Measurements from ENCODE around the gene TSPAN32.

DNA sequence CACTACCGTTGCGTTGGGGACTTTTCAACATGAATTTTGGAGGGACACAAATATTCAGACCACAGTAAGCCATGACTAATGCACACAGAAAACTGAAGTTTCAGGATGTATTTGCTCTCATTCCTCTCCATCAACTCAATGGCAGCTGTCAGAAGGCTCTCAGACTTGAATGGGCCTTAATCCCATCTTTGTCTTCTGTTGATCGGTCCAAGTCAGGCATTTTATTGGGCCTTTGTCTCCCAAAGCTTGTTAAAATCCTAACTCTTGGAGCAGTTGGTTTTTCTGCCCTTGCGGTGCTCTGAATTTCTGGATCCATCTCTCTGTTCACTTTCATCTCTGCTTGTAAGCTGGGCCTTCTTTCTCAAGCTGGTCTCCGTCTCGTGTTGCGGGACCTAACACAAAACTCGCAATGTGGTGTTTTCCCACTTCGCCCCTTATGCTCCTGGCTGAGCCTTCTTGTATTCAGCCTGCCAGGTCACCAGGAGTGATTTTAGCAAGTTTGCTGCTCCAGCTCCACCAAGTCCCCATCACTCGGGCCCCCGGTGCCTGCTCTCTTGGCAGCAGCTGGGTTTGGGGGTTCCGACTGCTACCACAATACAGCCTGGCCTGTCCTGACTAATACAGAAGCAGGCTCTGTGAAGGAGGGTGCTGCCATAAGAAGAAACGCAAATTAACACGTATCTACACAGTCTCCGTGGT, 27.0 kb downstream of the TSPAN32 start:
- TF ChIP-seq CTCF (conservative IDR thresholded peaks at IDR 0.05; ENCODE audit: low read depth, low read length): no peak
- TF ChIP-seq EZH2 (IDR thresholded peaks at IDR 0.05; ENCODE audit: borderline replicate concordance, low read depth, low read length, poor library complexity, severe bottlenecking): no peak

Measured in A673 (cell line).